Cardiac fibroblast (primary cell): ENCODE results near the gene SCUBE2.
A peak's percentile ranks its signal among the peaks of the same experiment; 100 is the strongest.

Experiments used
- DNase-seq, 2 donors: peaks; one replicate each; pipeline versions ENCODE4 v3.0.0 to v3.0.0-alpha.2; 2010; ENCODE audit warnings: low read depth in 2 of 2
- H3K4me3 ChIP-seq, 2 donors: replicated peaks in 1 of 2; 1 replicate in 1 of 2; 2 replicates in 1 of 2; pipeline ENCODE4 v1.5.1; 2011; ENCODE audit warnings: low read depth in 2 of 2, low read length in 2 of 2, mild to moderate bottlenecking in 2 of 2, moderate library complexity in 1 of 2
- TF ChIP-seq, protein P1 (sequence below): IDR thresholded peaks from one replicate; pipeline ENCODE4 v1.5.1; 2011; ENCODE audit warnings: low read depth, mild to moderate bottlenecking, low read length, inconsistent platforms

Gene SCUBE2

GRCh38 chr11:9094420-9094819, 3.0 kb upstream of the SCUBE2 start:
- DNase-seq: no peak
- H3K4me3 ChIP-seq: no peak overlapping the region
- TF ChIP-seq, protein P1, sequence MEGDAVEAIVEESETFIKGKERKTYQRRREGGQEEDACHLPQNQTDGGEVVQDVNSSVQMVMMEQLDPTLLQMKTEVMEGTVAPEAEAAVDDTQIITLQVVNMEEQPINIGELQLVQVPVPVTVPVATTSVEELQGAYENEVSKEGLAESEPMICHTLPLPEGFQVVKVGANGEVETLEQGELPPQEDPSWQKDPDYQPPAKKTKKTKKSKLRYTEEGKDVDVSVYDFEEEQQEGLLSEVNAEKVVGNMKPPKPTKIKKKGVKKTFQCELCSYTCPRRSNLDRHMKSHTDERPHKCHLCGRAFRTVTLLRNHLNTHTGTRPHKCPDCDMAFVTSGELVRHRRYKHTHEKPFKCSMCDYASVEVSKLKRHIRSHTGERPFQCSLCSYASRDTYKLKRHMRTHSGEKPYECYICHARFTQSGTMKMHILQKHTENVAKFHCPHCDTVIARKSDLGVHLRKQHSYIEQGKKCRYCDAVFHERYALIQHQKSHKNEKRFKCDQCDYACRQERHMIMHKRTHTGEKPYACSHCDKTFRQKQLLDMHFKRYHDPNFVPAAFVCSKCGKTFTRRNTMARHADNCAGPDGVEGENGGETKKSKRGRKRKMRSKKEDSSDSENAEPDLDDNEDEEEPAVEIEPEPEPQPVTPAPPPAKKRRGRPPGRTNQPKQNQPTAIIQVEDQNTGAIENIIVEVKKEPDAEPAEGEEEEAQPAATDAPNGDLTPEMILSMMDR: no peak

- TF ChIP-seq, protein P1: peak; percentile 30
Measured at GRCh38 chr11:9092853-9093778, 1.7 kb upstream of the SCUBE2 start.

DNA sequence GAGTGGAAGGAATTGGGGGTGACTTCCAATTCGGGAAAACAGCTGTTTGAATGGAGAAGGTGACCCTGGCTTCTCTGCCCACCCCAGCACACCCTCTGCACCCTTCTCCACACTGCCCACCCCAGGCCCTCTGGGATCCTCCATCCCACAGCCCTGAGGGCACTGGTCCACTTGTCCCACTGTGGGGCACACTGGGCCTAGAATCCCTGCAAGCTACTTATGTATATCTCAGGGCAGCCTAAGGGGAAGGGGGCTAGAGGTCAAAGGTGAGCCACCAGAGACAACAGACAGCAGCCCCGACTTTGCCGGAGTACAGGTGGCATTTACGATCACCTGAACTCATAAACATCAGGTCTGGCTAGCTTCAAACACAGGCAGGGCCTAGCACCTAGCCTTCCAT, 673 bp upstream of the SCUBE2 start:
- no peak overlapping the region for H3K4me3 ChIP-seq
- TF ChIP-seq, protein P1: no peak
- no peak for DNase-seq

More at GRCh38 chr11:9092853-9093778, 1.7 kb upstream of the SCUBE2 start:
- peak; percentile 6 to 17 for DNase-seq
- H3K4me3 ChIP-seq: no peak overlapping the region

GRCh38 chr11:9090488-9091043, 833 bp downstream of the SCUBE2 start:
- H3K4me3 ChIP-seq: peak overlapping the region; percentile 33 to 42
- no peak for DNase-seq
- TF ChIP-seq, protein P1: no peak

GRCh38 chr11:9089636-9090035, 1.8 kb downstream of the SCUBE2 start:
- no peak overlapping the region for H3K4me3 ChIP-seq
- no peak for DNase-seq
- TF ChIP-seq, protein P1: no peak

GRCh38 chr11:9089061-9089460, 2.3 kb downstream of the SCUBE2 start:
- no peak overlapping the region for H3K4me3 ChIP-seq
- no peak for DNase-seq
- TF ChIP-seq, protein P1: no peak
